Neutrophil (primary cell): Measurements from ENCODE around the gene CIAO3.

Experiments used
- H3K27ac ChIP-seq: fragments of 200-600 bp; sonication (generic); 2 replicates; pipeline ENCODE4 v1.5.1; 2016; ENCODE audit warnings: mild to moderate bottlenecking, moderate library complexity
- H3K27me3 ChIP-seq: fragments of 200-600 bp; sonication (generic); 2 replicates; pipeline ENCODE4 v1.6.0; 2016; ENCODE audit warnings: mild to moderate bottlenecking
- H3K36me3 ChIP-seq: fragments of 200-600 bp; sonication (generic); 2 replicates; pipeline ENCODE4 v1.5.1; 2017
- H3K4me1 ChIP-seq, 2 experiments: fragments of 200-600 bp in 1 of 2; sonication (generic) in 1 of 2; 1 replicate in 1 of 2; 2 replicates in 1 of 2; pipeline versions ENCODE4 v1.5.1 to v1.6.1; 2013 to 2016; ENCODE audit warnings: low read depth in 1 of 2, low read length in 1 of 2, mild to moderate bottlenecking in 1 of 2, moderate library complexity in 1 of 2; ENCODE audit not compliant: control insufficient read depth in 1 of 2, insufficient read depth in 1 of 2
- H3K4me3 ChIP-seq, 2 experiments: fragments of 200-600 bp in 1 of 2; sonication (generic) in 1 of 2; 1 replicate in 1 of 2; 2 replicates in 1 of 2; pipeline ENCODE4 v1.5.1; 2013 to 2016; ENCODE audit warnings: low read depth in 1 of 2, low read length in 1 of 2, mild to moderate bottlenecking in 1 of 2, moderate library complexity in 1 of 2
- H3K9me3 ChIP-seq: fragments of 200-600 bp; sonication (generic); 2 replicates; pipeline ENCODE4 v1.5.1; 2016
- CTCF ChIP-seq: fragments of 200-600 bp; sonication (generic); IDR thresholded peaks from 2 replicates; pipeline ENCODE4 v1.5.1; 2016; ENCODE audit warnings: antibody characterized with exemption

Gene CIAO3

GRCh38 chr16:718389-718788, 22.4 kb downstream of the CIAO3 start:
- TF ChIP-seq CTCF, result no peak
- Histone ChIP-seq H3K4me1 (peaks cover 29 to 38% of the 10 kb centered on the region in 2 experiments), H3K27ac (no peak overlapping the region), H3K9me3 (no peaks in the 10 kb centered on the region), H3K36me3 (no peaks in the 10 kb centered on the region), H3K4me3 (no peak overlapping the region), H3K27me3 (peaks cover 73% of the 10 kb centered on the region)

- H3K27ac ChIP-seq, result no peak overlapping the region
- no peak overlapping the region for H3K4me3 ChIP-seq
- no peaks in the 10 kb centered on the region for H3K9me3 ChIP-seq
- TF ChIP-seq CTCF, result no peak
- peaks cover 80% of the 10 kb centered on the region for H3K27me3 ChIP-seq
- no peaks in the 10 kb centered on the region for H3K36me3 ChIP-seq
- H3K4me1 ChIP-seq, result peaks cover 29 to 38% of the 10 kb centered on the region in 2 experiments
These were observed 23.1 kb downstream of the CIAO3 start for GRCh38 chr16:717450-718245.

DNA sequence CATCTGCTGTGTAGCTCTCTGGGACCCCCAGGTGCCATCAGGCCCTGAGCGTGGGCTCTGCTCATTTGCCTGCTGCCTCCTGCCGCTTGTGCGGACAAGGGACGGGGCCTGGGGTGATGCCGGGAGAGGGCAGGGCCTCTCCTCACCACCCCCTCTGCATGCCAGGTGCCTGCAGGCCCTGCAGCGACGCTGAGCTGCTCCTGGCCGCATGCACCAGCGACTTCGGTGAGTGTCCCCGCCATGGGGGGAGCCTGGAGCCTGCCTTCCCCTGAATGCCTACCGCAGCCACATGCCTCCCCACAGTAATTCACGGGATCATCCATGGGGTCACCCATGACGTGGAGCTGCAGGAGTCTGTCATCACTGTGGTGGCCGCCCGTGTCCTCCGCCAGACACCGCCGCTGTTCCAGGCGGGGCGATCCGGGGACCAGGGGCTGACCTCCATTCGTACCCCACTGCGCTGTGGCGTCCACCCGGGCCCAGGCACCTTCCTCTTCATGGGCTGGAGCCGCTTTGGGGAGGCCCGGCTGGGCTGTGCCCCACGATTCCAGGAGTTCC, 23.9 kb downstream of the CIAO3 start:
- Histone ChIP-seq H3K4me3 (no peak overlapping the region), H3K36me3 (no peaks in the 10 kb centered on the region), H3K4me1 (peaks cover 29 to 35% of the 10 kb centered on the region in 2 experiments), H3K27me3 (peaks cover 88% of the 10 kb centered on the region), H3K27ac (no peak overlapping the region), H3K9me3 (no peaks in the 10 kb centered on the region)
- no peak for TF ChIP-seq CTCF

DNA sequence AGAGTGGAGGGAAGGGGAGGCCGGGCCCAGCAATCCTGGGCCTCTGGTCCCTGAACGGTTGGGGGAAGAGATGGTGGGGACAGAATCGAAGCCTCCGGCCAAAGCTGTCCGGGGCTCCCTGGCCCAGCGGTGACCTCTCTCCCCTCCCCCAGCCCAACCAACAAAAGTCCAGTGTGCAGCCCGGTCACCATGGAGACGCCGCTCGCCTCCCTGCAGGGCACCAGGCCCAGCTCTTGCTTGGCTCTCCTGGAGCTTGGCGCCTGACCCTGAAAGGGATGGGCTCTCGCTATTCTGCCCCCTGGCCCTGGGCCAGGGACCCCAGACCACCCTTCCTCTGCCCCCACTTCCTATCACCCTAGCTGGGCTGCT, 24.6 kb downstream of the CIAO3 start:
- H3K4me1 ChIP-seq, result peaks cover 22 to 28% of the 10 kb centered on the region in 2 experiments
- TF ChIP-seq CTCF, result no peak
- no peaks in the 10 kb centered on the region for H3K9me3 ChIP-seq
- peaks cover 95% of the 10 kb centered on the region for H3K27me3 ChIP-seq
- H3K4me3 ChIP-seq, result no peak overlapping the region
- no peaks in the 10 kb centered on the region for H3K36me3 ChIP-seq
- H3K27ac ChIP-seq, result no peak overlapping the region

DNA sequence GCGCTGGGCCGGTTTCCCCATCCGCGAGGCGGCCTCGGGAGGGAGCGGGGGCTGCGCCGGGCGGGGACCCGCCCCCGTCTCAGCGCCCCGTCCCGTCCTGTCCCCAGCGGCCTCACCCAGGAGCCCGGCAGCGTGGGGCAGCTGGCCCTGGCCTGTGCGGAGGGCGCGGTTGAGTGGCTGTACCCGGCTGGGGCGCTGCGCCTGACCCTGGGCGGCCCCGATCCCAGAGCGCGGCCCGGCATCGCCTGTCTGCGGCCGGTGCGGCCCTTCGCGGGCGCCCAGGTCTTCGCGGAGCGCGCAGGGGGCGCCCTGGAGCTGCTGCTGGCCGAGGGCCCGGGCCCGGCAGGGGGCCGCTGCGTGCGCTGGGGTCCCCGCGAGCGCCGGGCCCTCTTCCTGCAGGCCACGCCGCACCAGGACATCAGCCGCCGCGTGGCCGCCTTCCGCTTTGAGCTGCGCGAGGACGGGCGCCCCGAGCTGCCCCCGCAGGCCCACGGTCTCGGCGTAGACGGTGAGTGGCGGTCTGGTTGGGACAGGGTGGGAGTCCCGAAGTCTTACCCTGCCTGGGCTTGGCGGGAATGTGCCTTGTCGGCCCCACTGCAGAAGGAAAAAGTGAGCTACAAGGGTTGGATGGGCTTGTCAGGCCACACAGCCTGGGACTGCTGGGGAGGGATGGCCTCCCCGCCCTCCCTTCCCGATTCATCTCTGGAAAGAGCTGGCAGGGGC, 25.2 kb downstream of the CIAO3 start:
- no peak overlapping the region for H3K27ac ChIP-seq
- H3K36me3 ChIP-seq, result no peaks in the 10 kb centered on the region
- no peak for TF ChIP-seq CTCF
- no peaks in the 10 kb centered on the region for H3K9me3 ChIP-seq
- peaks cover 100% of the 10 kb centered on the region for H3K27me3 ChIP-seq
- peaks cover 18 to 24% of the 10 kb centered on the region in 2 experiments for H3K4me1 ChIP-seq
- H3K4me3 ChIP-seq, result peak overlapping the region; percentile 43 to 54
